ENCODE data around the gene FAM20C. TPM values are rescaled to one million over a fixed set of nuclear protein-coding genes. Genes with fewer than 3 reads are reported as not detected.

FAM20C gene
- total RNA-seq, 1 donor from 2014 or later = 42.9 TPM

DNA sequence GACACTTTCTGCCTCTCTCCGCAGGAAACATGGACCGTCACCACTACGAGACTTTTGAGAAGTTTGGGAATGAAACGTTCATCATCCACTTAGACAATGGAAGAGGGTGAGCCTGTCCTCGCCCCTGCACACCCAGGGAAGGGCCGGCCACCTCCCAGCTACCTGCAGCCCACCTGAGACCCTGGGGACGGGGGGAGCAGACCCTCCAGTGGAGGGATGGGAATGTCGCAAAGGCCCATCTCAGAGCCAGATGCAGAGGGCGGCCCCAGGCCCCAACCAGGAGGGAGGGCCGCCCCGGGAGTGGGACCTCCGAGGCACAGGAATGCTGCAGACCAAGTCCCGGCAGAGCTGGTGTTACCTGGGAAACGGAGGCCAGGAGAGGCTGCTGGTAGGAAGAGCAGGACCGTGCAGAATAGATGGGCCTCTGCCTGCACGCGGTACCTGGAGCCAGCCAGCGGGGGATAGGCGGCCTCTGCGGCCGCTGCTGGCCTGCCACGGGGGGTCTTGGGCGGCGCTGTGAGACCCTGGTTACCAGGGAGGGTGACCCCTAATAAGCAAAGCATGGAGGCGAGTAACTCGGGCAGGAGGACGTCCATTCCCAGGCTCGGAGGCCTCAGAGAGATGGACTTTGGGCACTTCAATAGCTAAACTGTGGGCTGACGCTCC is 64.7 kb downstream of the FAM20C start:
- Histone ChIP-seq H3K27me3 (ENCODE audit: low read depth) (no peaks in the 10 kb centered on the region), H3K36me3 (peaks cover 77% of the 10 kb centered on the region), H3K4me1 (no peaks in the 10 kb centered on the region), H3K27ac (no peak overlapping the region), H3K4me3 (no peak overlapping the region), H3K9me3 (no peaks in the 10 kb centered on the region)
- ATAC-seq (no peak), DNase-seq (peak; percentile 28)
- intact Hi-C loops (cut with DNase I) = no loop called here
- TF ChIP-seq, protein P1, sequence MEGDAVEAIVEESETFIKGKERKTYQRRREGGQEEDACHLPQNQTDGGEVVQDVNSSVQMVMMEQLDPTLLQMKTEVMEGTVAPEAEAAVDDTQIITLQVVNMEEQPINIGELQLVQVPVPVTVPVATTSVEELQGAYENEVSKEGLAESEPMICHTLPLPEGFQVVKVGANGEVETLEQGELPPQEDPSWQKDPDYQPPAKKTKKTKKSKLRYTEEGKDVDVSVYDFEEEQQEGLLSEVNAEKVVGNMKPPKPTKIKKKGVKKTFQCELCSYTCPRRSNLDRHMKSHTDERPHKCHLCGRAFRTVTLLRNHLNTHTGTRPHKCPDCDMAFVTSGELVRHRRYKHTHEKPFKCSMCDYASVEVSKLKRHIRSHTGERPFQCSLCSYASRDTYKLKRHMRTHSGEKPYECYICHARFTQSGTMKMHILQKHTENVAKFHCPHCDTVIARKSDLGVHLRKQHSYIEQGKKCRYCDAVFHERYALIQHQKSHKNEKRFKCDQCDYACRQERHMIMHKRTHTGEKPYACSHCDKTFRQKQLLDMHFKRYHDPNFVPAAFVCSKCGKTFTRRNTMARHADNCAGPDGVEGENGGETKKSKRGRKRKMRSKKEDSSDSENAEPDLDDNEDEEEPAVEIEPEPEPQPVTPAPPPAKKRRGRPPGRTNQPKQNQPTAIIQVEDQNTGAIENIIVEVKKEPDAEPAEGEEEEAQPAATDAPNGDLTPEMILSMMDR (IDR thresholded peaks at IDR 0.05) = no peak

DNA sequence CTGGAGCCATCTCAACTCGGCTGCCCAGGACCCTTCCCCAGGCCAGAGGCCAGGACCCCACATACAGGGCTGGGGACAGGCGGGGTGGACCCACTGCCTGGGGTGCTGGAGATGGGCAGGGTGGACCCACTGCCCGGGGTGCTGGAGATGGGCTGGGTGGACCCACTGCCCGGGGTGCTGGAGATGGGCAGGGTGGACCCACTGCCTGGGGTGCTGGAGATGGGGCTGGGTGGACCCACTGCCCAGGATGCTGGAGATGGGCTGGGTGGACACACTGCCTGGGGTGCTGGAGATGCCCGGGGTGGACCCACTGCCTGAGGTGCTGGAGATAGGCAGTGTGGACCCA is 65.2 kb downstream of the FAM20C start:
- Histone ChIP-seq H3K27me3 (ENCODE audit: low read depth) (no peaks in the 10 kb centered on the region), H3K4me1 (no peaks in the 10 kb centered on the region), H3K27ac (no peak overlapping the region), H3K4me3 (no peak overlapping the region), H3K36me3 (peaks cover 72% of the 10 kb centered on the region), H3K9me3 (no peaks in the 10 kb centered on the region)
- no peak for ATAC-seq
- TF ChIP-seq, protein P1 (IDR thresholded peaks at IDR 0.05) = no peak
- intact Hi-C loops (cut with DNase I) = no loop called here
- peak; percentile 20 for DNase-seq

GRCh38 chr7:258476-259190 is 66.3 kb downstream of the FAM20C start:
- Histone ChIP-seq H3K9me3 (no peaks in the 10 kb centered on the region), H3K27ac (no peak overlapping the region), H3K4me1 (no peaks in the 10 kb centered on the region), H3K36me3 (peaks cover 62% of the 10 kb centered on the region), H3K27me3 (ENCODE audit: low read depth) (no peaks in the 10 kb centered on the region), H3K4me3 (no peak overlapping the region)
- peak; percentile 37 for DNase-seq
- intact Hi-C loops (cut with DNase I) = no loop called here
- ATAC-seq = peak in 1 of 2 donors; percentile 14
- TF ChIP-seq, protein P1 (IDR thresholded peaks at IDR 0.05) = no peak

DNA sequence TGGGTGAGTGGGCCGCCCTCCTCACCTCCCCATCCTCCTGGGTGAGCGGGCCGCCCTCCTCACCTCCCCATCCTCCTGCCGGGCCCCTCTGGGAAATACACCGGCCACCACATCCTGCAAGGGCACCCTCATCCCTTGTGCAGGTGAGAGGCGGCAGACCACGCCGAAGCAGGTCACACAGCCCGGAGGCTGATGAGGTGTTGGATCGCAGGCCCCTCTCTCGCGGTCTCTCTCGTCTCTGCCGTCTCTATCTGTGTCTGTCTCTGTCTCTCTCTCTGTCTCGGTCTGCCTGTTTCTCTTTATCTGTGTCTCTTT is 66.8 kb downstream of the FAM20C start:
- peaks cover 61% of the 10 kb centered on the region for H3K36me3 ChIP-seq
- ATAC-seq (no peak), DNase-seq (no peak)
- no peaks in the 10 kb centered on the region for H3K27me3 ChIP-seq (ENCODE audit: low read depth)
- TF ChIP-seq, protein P1 (IDR thresholded peaks at IDR 0.05) = no peak
- H3K4me3 ChIP-seq = no peak overlapping the region
- intact Hi-C loops (cut with DNase I) = no loop called here
- no peak overlapping the region for H3K27ac ChIP-seq
- peaks cover 1% of the 10 kb centered on the region for H3K4me1 ChIP-seq
- no peaks in the 10 kb centered on the region for H3K9me3 ChIP-seq

- no peaks in the 10 kb centered on the region for H3K27me3 ChIP-seq (ENCODE audit: low read depth)
- TF ChIP-seq, protein P1 (IDR thresholded peaks at IDR 0.05) = no peak
- H3K4me1 ChIP-seq = peaks cover 6% of the 10 kb centered on the region
- no peak overlapping the region for H3K4me3 ChIP-seq
- intact Hi-C loops (cut with DNase I) = no loop called here
- peaks cover 54% of the 10 kb centered on the region for H3K36me3 ChIP-seq
- H3K9me3 ChIP-seq = no peaks in the 10 kb centered on the region
- ATAC-seq = no peak
- DNase-seq = peak; percentile 38
- no peak overlapping the region for H3K27ac ChIP-seq
Observed at GRCh38 chr7:259751-260405, 67.5 kb downstream of the FAM20C start.

Measured in lower lobe of right lung (tissue), 2 donors.